H9 (cell line): Measurements from ENCODE around the gene GRM3. TPM values are rescaled to one million over a fixed set of nuclear protein-coding genes. Genes with fewer than 3 reads are reported as not detected.

Source experiments
- DNase-seq: peaks from one replicate; pipeline ENCODE4 v3.0.0-alpha.2; 2017
- H2AFZ ChIP-seq: one replicate; pipeline ENCODE4 v1.6.1; 2013; ENCODE audit warnings: mild to moderate bottlenecking, low read length, control low read depth, moderate library complexity
- H2AK5ac ChIP-seq: 2 replicates; pipeline ENCODE4 v1.6.1; 2013; ENCODE audit warnings: low read length, control low read depth, mixed read lengths; ENCODE audit not compliant: insufficient read length
- H2BK120ac ChIP-seq: one replicate; pipeline ENCODE4 v1.6.1; 2013; ENCODE audit warnings: low read depth, mild to moderate bottlenecking, low read length, control low read depth, inconsistent platforms; ENCODE audit not compliant: poor library complexity, severe bottlenecking
- H2BK12ac ChIP-seq: 2 replicates; pipeline ENCODE4 v1.6.1; 2013; ENCODE audit warnings: low read length, control low read depth, mixed read lengths, low read depth; ENCODE audit not compliant: insufficient read length
- H2BK15ac ChIP-seq: 2 replicates; pipeline ENCODE4 v1.6.1; 2013; ENCODE audit warnings: low read depth, low read length, control low read depth
- H2BK20ac ChIP-seq: one replicate; pipeline ENCODE4 v1.6.1; 2013; ENCODE audit warnings: low read depth, mild to moderate bottlenecking, low read length, control low read depth, inconsistent platforms; ENCODE audit not compliant: poor library complexity, severe bottlenecking
- H2BK5ac ChIP-seq: 2 replicates; pipeline ENCODE4 v1.6.1; 2013; ENCODE audit warnings: low read length, control low read depth, mixed read lengths; ENCODE audit not compliant: insufficient read length
- H3K14ac ChIP-seq: 2 replicates; pipeline ENCODE4 v1.6.1; 2013; ENCODE audit warnings: low read length, control low read depth; ENCODE audit not compliant: insufficient read depth
- H3K18ac ChIP-seq: 2 replicates; pipeline ENCODE4 v1.6.1; 2013; ENCODE audit warnings: low read depth, mild to moderate bottlenecking, mixed read lengths, low read length, control low read depth; ENCODE audit not compliant: insufficient read length
- H3K23ac ChIP-seq: 2 replicates; pipeline ENCODE4 v1.6.1; 2013; ENCODE audit warnings: low read length, control low read depth, mixed read lengths, low read depth; ENCODE audit not compliant: insufficient read length
- H3K23me2 ChIP-seq: 2 replicates; pipeline ENCODE4 v1.6.1; 2013; ENCODE audit warnings: low read depth, mild to moderate bottlenecking, mixed read lengths, low read length, control low read depth; ENCODE audit not compliant: insufficient read length, poor library complexity, severe bottlenecking
- H3K27ac ChIP-seq: 2 replicates; pipeline ENCODE4 v1.5.1; 2013; ENCODE audit warnings: low read length, control low read depth, mixed read lengths, low read depth; ENCODE audit not compliant: insufficient read length
- H3K27me3 ChIP-seq: 2 replicates; pipeline ENCODE4 v1.6.1; 2013; ENCODE audit warnings: low read length, control low read depth, inconsistent platforms; ENCODE audit not compliant: insufficient read depth
- H3K4ac ChIP-seq: 2 replicates; pipeline ENCODE4 v1.6.1; 2013; ENCODE audit warnings: low read depth, mild to moderate bottlenecking, control low read depth, inconsistent platforms, low read length, moderate library complexity
- H3K4me1 ChIP-seq: 2 replicates; pipeline ENCODE4 v1.6.1; 2013; ENCODE audit warnings: low read length, control low read depth, inconsistent platforms; ENCODE audit not compliant: insufficient read depth
- H3K4me2 ChIP-seq: 2 replicates; pipeline ENCODE4 v1.6.1; 2013; ENCODE audit warnings: low read length, control low read depth, mixed read lengths; ENCODE audit not compliant: insufficient read length, insufficient read depth
- H3K56ac ChIP-seq: 2 replicates; pipeline ENCODE4 v1.6.1; 2013; ENCODE audit warnings: low read depth, mild to moderate bottlenecking, mixed read lengths, low read length, control low read depth; ENCODE audit not compliant: insufficient read length
- H3K79me1 ChIP-seq: 2 replicates; pipeline ENCODE4 v1.6.1; 2013; ENCODE audit warnings: low read depth, mild to moderate bottlenecking, moderate library complexity, low read length, control low read depth, inconsistent platforms; ENCODE audit not compliant: insufficient read depth, poor library complexity, severe bottlenecking
- H3K79me2 ChIP-seq: 2 replicates; pipeline ENCODE4 v1.6.1; 2013; ENCODE audit warnings: low read length, control low read depth, inconsistent platforms; ENCODE audit not compliant: insufficient read depth
- H3K9ac ChIP-seq: 2 replicates; pipeline ENCODE4 v1.6.1; 2013; ENCODE audit warnings: low read length, control low read depth, mixed read lengths; ENCODE audit not compliant: insufficient read length; ENCODE audit errors: extremely low read depth
- H3K9me3 ChIP-seq: one replicate; pipeline ENCODE4 v1.6.1; 2013; ENCODE audit warnings: low read depth, low read length, inconsistent platforms; ENCODE audit not compliant: control insufficient read depth
- H3T11ph ChIP-seq: one replicate; pipeline ENCODE4 v1.6.1; 2013; ENCODE audit warnings: mild to moderate bottlenecking, low read length, control low read depth, inconsistent platforms
- H4K20me1 ChIP-seq: one replicate; pipeline ENCODE4 v1.6.1; 2013; ENCODE audit not compliant: control insufficient read depth, insufficient read length, insufficient read depth
- H4K5ac ChIP-seq: 2 replicates; pipeline ENCODE4 v1.6.1; 2013; ENCODE audit warnings: low read depth, mild to moderate bottlenecking, mixed read lengths, low read length, control low read depth; ENCODE audit not compliant: insufficient read length
- H4K8ac ChIP-seq: replicated peaks from 2 replicates; pipeline ENCODE4 v1.6.1; 2013; ENCODE audit warnings: low read length, control low read depth, mixed read lengths, low read depth; ENCODE audit not compliant: insufficient read length
- H4K91ac ChIP-seq: 2 replicates; pipeline ENCODE4 v1.6.1; 2013; ENCODE audit warnings: low read depth, mild to moderate bottlenecking, moderate library complexity, mixed read lengths, low read length, control low read depth; ENCODE audit not compliant: insufficient read length
- H3K27ac Mint-ChIP-seq, 3 experiments: 2 replicates in 2 of 3; 3 replicates in 1 of 3; pipeline ENCODE4 v1.8.0; 2020 to 2021; ENCODE audit warnings: mixed read lengths in 3 of 3, mild to moderate bottlenecking in 1 of 3, moderate library complexity in 1 of 3
- H3K27me3 Mint-ChIP-seq: 2 replicates; pipeline ENCODE4 v1.8.0; 2021; ENCODE audit warnings: low read depth, mild to moderate bottlenecking, moderate library complexity, mixed read lengths
- H3K36me3 Mint-ChIP-seq, 3 experiments: 2 replicates in 2 of 3; 3 replicates in 1 of 3; pipeline ENCODE4 v1.8.0; 2020 to 2021; ENCODE audit warnings: low read depth in 3 of 3, mixed read lengths in 3 of 3; ENCODE audit not compliant: insufficient read depth in 1 of 3
- H3K4me1 Mint-ChIP-seq, 2 experiments: 2 replicates each; pipeline ENCODE4 v1.8.0; 2020; ENCODE audit warnings: mixed read lengths in 2 of 2
- H3K4me3 Mint-ChIP-seq, 2 experiments: 2 replicates in 1 of 2; 3 replicates in 1 of 2; pipeline ENCODE4 v1.8.0; 2020 to 2021; ENCODE audit warnings: mild to moderate bottlenecking in 2 of 2, mixed read lengths in 2 of 2, moderate library complexity in 1 of 2
- H3K9me3 Mint-ChIP-seq, 2 experiments: 2 replicates in 1 of 2; 3 replicates in 1 of 2; pipeline ENCODE4 v1.8.0; 2020; ENCODE audit warnings: mild to moderate bottlenecking in 2 of 2, mixed read lengths in 2 of 2, moderate library complexity in 1 of 2
- WGBS: extraction: QIAGEN DNeasy Blood & Tissue Kit; methylation state at CpG from one replicate; pipeline ENCODE4 v1.1.7; 2013; ENCODE audit warnings: missing lambda C conversion rate, low lambda C conversion rate, mixed read lengths; ENCODE audit not compliant: insufficient read length; ENCODE audit errors: extremely low coverage; 5-methylcytosine and 5-hydroxymethylcytosine counted together
- total RNA-seq: library from RNA; stranded (reverse); gene quantifications from 2 replicates; pipeline ENCODE4 v1.2.1, GENCODE V29; 2021
- TF ChIP-seq, protein P1 (sequence below): fragments of 200-600 bp; sonication (generic); conservative IDR thresholded peaks from 3 replicates; pipeline ENCODE4 v1.8.0; 2021; ENCODE audit warnings: antibody characterized with exemption, mild to moderate bottlenecking

The GRM3 gene
- total RNA-seq, 1 experiment from 2014 or later = 0.15 TPM

DNA sequence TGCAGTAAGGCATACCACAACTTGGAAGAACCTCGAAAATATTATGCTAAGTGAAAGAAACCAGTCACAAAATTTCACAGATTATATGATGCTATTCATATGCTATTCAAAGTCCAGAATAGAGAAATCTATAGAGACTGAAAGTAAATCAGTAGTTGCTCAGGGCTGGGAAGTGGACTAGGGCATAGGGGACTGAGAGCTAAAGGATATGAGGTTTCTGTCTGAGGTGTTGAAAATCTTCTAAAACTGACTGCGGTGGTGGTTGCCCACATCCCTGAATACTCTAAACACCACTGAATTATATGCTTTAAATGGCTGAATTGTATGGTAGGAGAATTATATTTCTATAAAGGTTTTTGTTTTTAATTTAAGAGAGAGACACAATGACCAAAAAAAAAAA lies 254.5 kb downstream of the GRM3 start:
- H3K27ac Mint-ChIP-seq = no peak overlapping the region
- H3K36me3 Mint-ChIP-seq = peaks cover 3 to 16% (median 13%) of the 10 kb centered on the region in 3 experiments; a peak in 5 of 7 replicates
- Histone ChIP-seq H3K14ac (no peak overlapping the region), H2BK5ac (no peak overlapping the region), H3K23me2 (no peaks in the 10 kb centered on the region), H3K56ac (no peak overlapping the region), H3K9me3 (no peaks in the 10 kb centered on the region), H3K9ac (no peak overlapping the region), H2BK20ac (no peak overlapping the region), H3K4me1 (no peaks in the 10 kb centered on the region), H2BK12ac (no peak overlapping the region), H4K91ac (no peak overlapping the region), H4K20me1 (no peaks in the 10 kb centered on the region), H3K79me1 (no peaks in the 10 kb centered on the region), H2BK120ac (no peak overlapping the region), H3T11ph (no peak overlapping the region), H3K4me2 (no peak overlapping the region), H2BK15ac (no peak overlapping the region), H3K4ac (no peak overlapping the region), H2AK5ac (no peak overlapping the region), H3K79me2 (no peaks in the 10 kb centered on the region), H3K27me3 (no peaks in the 10 kb centered on the region), H2AFZ (no peak overlapping the region), H4K5ac (no peak overlapping the region), H4K8ac (no peak overlapping the region), H3K27ac (no peak overlapping the region), H3K18ac (no peak overlapping the region), H3K23ac (no peak overlapping the region)
- H3K27me3 Mint-ChIP-seq = no peaks in the 10 kb centered on the region
- H3K4me3 Mint-ChIP-seq = no peak overlapping the region
- no CpG with 5 or more reads among the region's 2 CpGs for WGBS
- no peak for DNase-seq
- TF ChIP-seq, protein P1, sequence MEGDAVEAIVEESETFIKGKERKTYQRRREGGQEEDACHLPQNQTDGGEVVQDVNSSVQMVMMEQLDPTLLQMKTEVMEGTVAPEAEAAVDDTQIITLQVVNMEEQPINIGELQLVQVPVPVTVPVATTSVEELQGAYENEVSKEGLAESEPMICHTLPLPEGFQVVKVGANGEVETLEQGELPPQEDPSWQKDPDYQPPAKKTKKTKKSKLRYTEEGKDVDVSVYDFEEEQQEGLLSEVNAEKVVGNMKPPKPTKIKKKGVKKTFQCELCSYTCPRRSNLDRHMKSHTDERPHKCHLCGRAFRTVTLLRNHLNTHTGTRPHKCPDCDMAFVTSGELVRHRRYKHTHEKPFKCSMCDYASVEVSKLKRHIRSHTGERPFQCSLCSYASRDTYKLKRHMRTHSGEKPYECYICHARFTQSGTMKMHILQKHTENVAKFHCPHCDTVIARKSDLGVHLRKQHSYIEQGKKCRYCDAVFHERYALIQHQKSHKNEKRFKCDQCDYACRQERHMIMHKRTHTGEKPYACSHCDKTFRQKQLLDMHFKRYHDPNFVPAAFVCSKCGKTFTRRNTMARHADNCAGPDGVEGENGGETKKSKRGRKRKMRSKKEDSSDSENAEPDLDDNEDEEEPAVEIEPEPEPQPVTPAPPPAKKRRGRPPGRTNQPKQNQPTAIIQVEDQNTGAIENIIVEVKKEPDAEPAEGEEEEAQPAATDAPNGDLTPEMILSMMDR = no peak
- H3K9me3 Mint-ChIP-seq = no peaks in the 10 kb centered on the region
- no peaks in the 10 kb centered on the region for H3K4me1 Mint-ChIP-seq
